A549 (cell line): ENCODE measurements around the gene STK4.

Source experiments
- CTCF ChIP-seq: fragments of >200 bp; sonication (Bioruptor Twin); formaldehyde crosslinking; IDR thresholded peaks from 3 replicates; pipeline ENCODE4 v1.5.1; 2016
- HDAC2 ChIP-seq: fragments of 200-600 bp; sonication (generic); IDR thresholded peaks from 2 replicates; pipeline ENCODE4 v1.6.1; 2016

- TF ChIP-seq HDAC2, result no peak
- no peak for TF ChIP-seq CTCF
Observed at GRCh38 chr20:44990425-44990824, 24.1 kb downstream of the STK4 start.
